ENCODE measurements around the gene SLC25A45. TPM values are rescaled to one million over a fixed set of nuclear protein-coding genes. Genes with fewer than 3 reads are reported as not detected.

SLC25A45 gene
- polyA plus RNA-seq, 2 of the 4 experiments (the other 2 are of a cell fraction): 3.1 to 8.1 TPM

- no peak for DNase-seq (ENCODE audit: low read depth in 1 of 2, low spot score in 1 of 2)
- Histone ChIP-seq H3K4me2 (no peak overlapping the region), H3K27ac (no peak overlapping the region), H3K4me1 (0 out of 3 replicates have a peak, but pooled peaks cover 4% of the 10 kb centered on the region), H3K9me3 (no peaks in the 10 kb centered on the region), H3K4me3 (no peak overlapping the region)
- ATAC-seq: no peak; a peak in 1 of 6 replicates
- FAIRE-seq: no peak
- POLR2A ChIA-PET: no interaction called here
- CTCF ChIA-PET: interaction anchor here (0.6 to 8.5 kb wide), 7 partner anchors 8 to 43 kb away, joined by 3 to 84 read pairs (median 5); partner anchors contain the start of gene FRMD8
- 92% methylated on average over 13 of the region's 13 CpGs for WGBS (ENCODE audit: missing lambda C conversion rate)
- TF ChIP-seq PHF8 (IDR thresholded peaks at IDR 0.05; ENCODE audit: borderline replicate concordance, low read depth): no peak
- no peak for TF ChIP-seq FOSL2 (IDR thresholded peaks at IDR 0.05)
- TF ChIP-seq FOSL2 (CRISPR knock-in tag; IDR thresholded peaks at IDR 0.05): no peak
- TF ChIP-seq, protein P1, sequence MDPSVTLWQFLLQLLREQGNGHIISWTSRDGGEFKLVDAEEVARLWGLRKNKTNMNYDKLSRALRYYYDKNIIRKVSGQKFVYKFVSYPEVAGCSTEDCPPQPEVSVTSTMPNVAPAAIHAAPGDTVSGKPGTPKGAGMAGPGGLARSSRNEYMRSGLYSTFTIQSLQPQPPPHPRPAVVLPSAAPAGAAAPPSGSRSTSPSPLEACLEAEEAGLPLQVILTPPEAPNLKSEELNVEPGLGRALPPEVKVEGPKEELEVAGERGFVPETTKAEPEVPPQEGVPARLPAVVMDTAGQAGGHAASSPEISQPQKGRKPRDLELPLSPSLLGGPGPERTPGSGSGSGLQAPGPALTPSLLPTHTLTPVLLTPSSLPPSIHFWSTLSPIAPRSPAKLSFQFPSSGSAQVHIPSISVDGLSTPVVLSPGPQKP (IDR thresholded peaks at IDR 0.05; ENCODE audit: low read depth, low read length): no peak
- TF ChIP-seq RNF2 (IDR thresholded peaks at IDR 0.05; ENCODE audit: borderline replicate concordance, low read depth): no peak
- TF ChIP-seq, protein P2, sequence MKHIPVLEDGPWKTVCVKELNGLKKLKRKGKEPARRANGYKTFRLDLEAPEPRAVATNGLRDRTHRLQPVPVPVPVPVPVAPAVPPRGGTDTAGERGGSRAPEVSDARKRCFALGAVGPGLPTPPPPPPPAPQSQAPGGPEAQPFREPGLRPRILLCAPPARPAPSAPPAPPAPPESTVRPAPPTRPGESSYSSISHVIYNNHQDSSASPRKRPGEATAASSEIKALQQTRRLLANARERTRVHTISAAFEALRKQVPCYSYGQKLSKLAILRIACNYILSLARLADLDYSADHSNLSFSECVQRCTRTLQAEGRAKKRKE (CRISPR knock-in tag; IDR thresholded peaks at IDR 0.05; ENCODE audit: low read depth): no peak
- no peak for TF ChIP-seq HMGXB4 (CRISPR knock-in tag; IDR thresholded peaks at IDR 0.05; ENCODE audit: borderline replicate concordance)
- TF ChIP-seq CEBPB (IDR thresholded peaks at IDR 0.05): no peak
- TF ChIP-seq MAZ (IDR thresholded peaks at IDR 0.05; ENCODE audit: borderline replicate concordance, low read depth, low read length): no peak
- TF ChIP-seq NFE2L2 (conservative IDR thresholded peaks at IDR 0.05; ENCODE audit: low read length): no peak
- TF ChIP-seq CBX2 (IDR thresholded peaks at IDR 0.05; ENCODE audit: borderline replicate concordance, low read depth): no peak
- no peak for TF ChIP-seq NR3C1 (IDR thresholded peaks at IDR 0.05)
- TF ChIP-seq PBX3 (IDR thresholded peaks at IDR 0.05): no peak
- no peak for TF ChIP-seq TP53 (CRISPR knock-in tag; IDR thresholded peaks at IDR 0.05)
- no peak for TF ChIP-seq RARB (CRISPR knock-in tag; IDR thresholded peaks at IDR 0.05)
- TF ChIP-seq CHD4 (IDR thresholded peaks at IDR 0.05; ENCODE audit: borderline replicate concordance): no peak
- TF ChIP-seq, protein P3, sequence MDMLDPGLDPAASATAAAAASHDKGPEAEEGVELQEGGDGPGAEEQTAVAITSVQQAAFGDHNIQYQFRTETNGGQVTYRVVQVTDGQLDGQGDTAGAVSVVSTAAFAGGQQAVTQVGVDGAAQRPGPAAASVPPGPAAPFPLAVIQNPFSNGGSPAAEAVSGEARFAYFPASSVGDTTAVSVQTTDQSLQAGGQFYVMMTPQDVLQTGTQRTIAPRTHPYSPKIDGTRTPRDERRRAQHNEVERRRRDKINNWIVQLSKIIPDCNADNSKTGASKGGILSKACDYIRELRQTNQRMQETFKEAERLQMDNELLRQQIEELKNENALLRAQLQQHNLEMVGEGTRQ (IDR thresholded peaks at IDR 0.05): no peak
Observed at GRCh38 chr11:65399249-65399648, 16.8 kb upstream of the SLC25A45 start.

GRCh38 chr11:65398362-65398910, 16.0 kb upstream of the SLC25A45 start:
- 0 out of 3 replicates have a peak, but pooled peaks cover 4% of the 10 kb centered on the region for H3K4me1 ChIP-seq
- DNase-seq (ENCODE audit: low read depth in 1 of 2, low spot score in 1 of 2): no peak
- CTCF ChIA-PET: interaction anchor here (0.6 to 3.0 kb wide), 8 partner anchors 11 to 111 kb away, joined by 3 to 12 read pairs (median 4); partner anchors contain the start of gene FRMD8
- POLR2A ChIA-PET: interaction anchor here (0.7 to 1.9 kb wide), 2 partner anchors 16 to 20 kb away, joined by 4 read pairs; partner anchors contain the start of gene SLC25A45
- 87% methylated on average over 14 of the region's 16 CpGs for WGBS (ENCODE audit: missing lambda C conversion rate)
- no peaks in the 10 kb centered on the region for H3K9me3 ChIP-seq
- no peak overlapping the region for H3K4me2 ChIP-seq
- FAIRE-seq: no peak
- no peak overlapping the region for H3K27ac ChIP-seq
- no peak for ATAC-seq
- TF ChIP-seq ESRRA (IDR thresholded peaks at IDR 0.05; ENCODE audit: borderline replicate concordance, low read length): no peak
- no peak for TF ChIP-seq HOXA7 (CRISPR knock-in tag; IDR thresholded peaks at IDR 0.05)
- no peak for TF ChIP-seq NPAS2 (CRISPR knock-in tag; IDR thresholded peaks at IDR 0.05; ENCODE audit: borderline replicate concordance)
- TF ChIP-seq JUNB (IDR thresholded peaks at IDR 0.05): no peak
- TF ChIP-seq E2F6 (IDR thresholded peaks at IDR 0.05; ENCODE audit: borderline replicate concordance, low read depth): no peak
- no peak for TF ChIP-seq POLR2A (IDR thresholded peaks at IDR 0.05; ENCODE audit: low read length)
- no peak for TF ChIP-seq SREBF2 (IDR thresholded peaks at IDR 0.05)
- TF ChIP-seq PHF8 (IDR thresholded peaks at IDR 0.05; ENCODE audit: borderline replicate concordance, low read depth): no peak
- TF ChIP-seq POLR2AphosphoS2 (conservative IDR thresholded peaks at IDR 0.05; ENCODE audit: low read length): no peak
- TF ChIP-seq, protein P2 (CRISPR knock-in tag; IDR thresholded peaks at IDR 0.05; ENCODE audit: low read depth): no peak
- no peak for TF ChIP-seq CBX2 (IDR thresholded peaks at IDR 0.05; ENCODE audit: borderline replicate concordance, low read depth)
- no peak for TF ChIP-seq CBX8 (IDR thresholded peaks at IDR 0.05)
- no peak for TF ChIP-seq TP53 (CRISPR knock-in tag; IDR thresholded peaks at IDR 0.05)
- TF ChIP-seq HMGXB4 (CRISPR knock-in tag; IDR thresholded peaks at IDR 0.05; ENCODE audit: borderline replicate concordance): no peak
- no peak for TF ChIP-seq TFCP2L1 (CRISPR knock-in tag; IDR thresholded peaks at IDR 0.05)
- no peak overlapping the region for H3K4me3 ChIP-seq

All from A549 (cell line).